ENCODE measurements around the gene HLA-DMA. TPM values are rescaled to one million over a fixed set of nuclear protein-coding genes. Genes with fewer than 3 reads are reported as not detected.
"Not testable (repeated sequence)": the region's sequence is repeated elsewhere in the genome, so short reads cannot be mapped to it uniquely, and the experiment has no call there.

The HLA-DMA gene
- polyA plus RNA-seq, 1 donor, result 25.4 TPM

GRCh38 chr6:32942555-32943123 lies 10.3 kb downstream of the HLA-DMA start:
- not testable (repeated sequence) for DNase-seq; H3K9me3 ChIP-seq (ENCODE audit: control insufficient read depth, low read depth, low read length)

GRCh38 chr6:32941214-32941768 lies 11.6 kb downstream of the HLA-DMA start:
- H3K27ac ChIP-seq (ENCODE audit: low read length), result peak overlapping the region; percentile 41
- DNase-seq, result no peak
- H3K4me1 ChIP-seq (ENCODE audit: control insufficient read depth, insufficient read depth, low read length), result no peaks in the 10 kb centered on the region
- H3K9me3 ChIP-seq (ENCODE audit: control insufficient read depth, low read depth, low read length), result no peaks in the 10 kb centered on the region
- no peak overlapping the region for H3K4me3 ChIP-seq (ENCODE audit: low read length)
- no CpG with 5 or more reads among the region's 7 CpGs for WGBS (ENCODE audit: insufficient coverage, low lambda C conversion rate)
- H3K27me3 ChIP-seq (ENCODE audit: control insufficient read depth, insufficient read depth, low read length), result peaks cover 23% of the 10 kb centered on the region
- no peaks in the 10 kb centered on the region for H3K36me3 ChIP-seq (ENCODE audit: control insufficient read depth, insufficient read depth, low read length)

More at GRCh38 chr6:32942555-32943123, 10.3 kb downstream of the HLA-DMA start:
- not testable (repeated sequence) for H3K4me3 ChIP-seq (ENCODE audit: low read length); H3K4me1 ChIP-seq (ENCODE audit: control insufficient read depth, insufficient read depth, low read length); H3K27ac ChIP-seq (ENCODE audit: low read length); H3K36me3 ChIP-seq (ENCODE audit: control insufficient read depth, insufficient read depth, low read length)
- H3K27me3 ChIP-seq (ENCODE audit: control insufficient read depth, insufficient read depth, low read length), result peaks cover 13% of the 10 kb centered on the region
- WGBS (ENCODE audit: insufficient coverage, low lambda C conversion rate), result 95% methylated on average over 8 of the region's 9 CpGs

GRCh38 chr6:32940656-32941213 lies 12.2 kb downstream of the HLA-DMA start, which contains the start of gene HLA-DMB:
Gene HLA-DMB (minus strand): TSS chr6:32941028. CDS start chr6:32940807, 221 bp downstream.
- Histone ChIP-seq H3K36me3 (ENCODE audit: control insufficient read depth, insufficient read depth, low read length) (no peaks in the 10 kb centered on the region), H3K27me3 (ENCODE audit: control insufficient read depth, insufficient read depth, low read length) (peaks cover 27% of the 10 kb centered on the region), H3K9me3 (ENCODE audit: control insufficient read depth, low read depth, low read length) (no peaks in the 10 kb centered on the region), H3K27ac (ENCODE audit: low read length) (peak within 1 kb of the TSS; percentile 41), H3K4me3 (ENCODE audit: low read length) (peak within 1 kb of the TSS; percentile 22), H3K4me1 (ENCODE audit: control insufficient read depth, insufficient read depth, low read length) (no peaks in the 10 kb centered on the region)
- WGBS (ENCODE audit: insufficient coverage, low lambda C conversion rate), result no CpG with 5 or more reads among the region's 9 CpGs
- DNase-seq, result peak; percentile 64

- DNase-seq, result no peak
- H3K27me3 ChIP-seq (ENCODE audit: control insufficient read depth, insufficient read depth, low read length), result peaks cover 37% of the 10 kb centered on the region
- 85% methylated on average over 2 of the region's 7 CpGs for WGBS (ENCODE audit: insufficient coverage, low lambda C conversion rate)
- no peak overlapping the region for H3K27ac ChIP-seq (ENCODE audit: low read length)
- no peaks in the 10 kb centered on the region for H3K9me3 ChIP-seq (ENCODE audit: control insufficient read depth, low read depth, low read length)
- H3K4me3 ChIP-seq (ENCODE audit: low read length), result no peak overlapping the region
- H3K36me3 ChIP-seq (ENCODE audit: control insufficient read depth, insufficient read depth, low read length), result no peaks in the 10 kb centered on the region
- no peaks in the 10 kb centered on the region for H3K4me1 ChIP-seq (ENCODE audit: control insufficient read depth, insufficient read depth, low read length)
These were observed 14.4 kb downstream of the HLA-DMA start for GRCh38 chr6:32938494-32938893.

GRCh38 chr6:32937230-32937633 lies 15.7 kb downstream of the HLA-DMA start:
- WGBS (ENCODE audit: insufficient coverage, low lambda C conversion rate), result 86% methylated on average over 3 of the region's 8 CpGs
- no peaks in the 10 kb centered on the region for H3K4me1 ChIP-seq (ENCODE audit: control insufficient read depth, insufficient read depth, low read length)

GRCh38 chr6:32936239-32937152 lies 16.4 kb downstream of the HLA-DMA start:
- no peaks in the 10 kb centered on the region for H3K9me3 ChIP-seq (ENCODE audit: control insufficient read depth, low read depth, low read length)
- peaks cover 37% of the 10 kb centered on the region for H3K27me3 ChIP-seq (ENCODE audit: control insufficient read depth, insufficient read depth, low read length)
- no peaks in the 10 kb centered on the region for H3K4me1 ChIP-seq (ENCODE audit: control insufficient read depth, insufficient read depth, low read length)
- WGBS (ENCODE audit: insufficient coverage, low lambda C conversion rate), result 96% methylated on average over 5 of the region's 12 CpGs
- DNase-seq, result no peak
- no peaks in the 10 kb centered on the region for H3K36me3 ChIP-seq (ENCODE audit: control insufficient read depth, insufficient read depth, low read length)
- H3K4me3 ChIP-seq (ENCODE audit: low read length), result no peak overlapping the region
- no peak overlapping the region for H3K27ac ChIP-seq (ENCODE audit: low read length)

More at GRCh38 chr6:32937230-32937633, 15.7 kb downstream of the HLA-DMA start:
- no peaks in the 10 kb centered on the region for H3K36me3 ChIP-seq (ENCODE audit: control insufficient read depth, insufficient read depth, low read length)
- H3K27me3 ChIP-seq (ENCODE audit: control insufficient read depth, insufficient read depth, low read length), result peaks cover 37% of the 10 kb centered on the region
- no peak for DNase-seq
- H3K27ac ChIP-seq (ENCODE audit: low read length), result no peak overlapping the region
- H3K9me3 ChIP-seq (ENCODE audit: control insufficient read depth, low read depth, low read length), result no peaks in the 10 kb centered on the region
- H3K4me3 ChIP-seq (ENCODE audit: low read length), result no peak overlapping the region

- Histone ChIP-seq H3K4me3 (ENCODE audit: low read length) (no peak overlapping the region), H3K36me3 (ENCODE audit: control insufficient read depth, insufficient read depth, low read length) (no peaks in the 10 kb centered on the region), H3K27ac (ENCODE audit: low read length) (no peak overlapping the region), H3K27me3 (ENCODE audit: control insufficient read depth, insufficient read depth, low read length) (peaks cover 37% of the 10 kb centered on the region), H3K4me1 (ENCODE audit: control insufficient read depth, insufficient read depth, low read length) (no peaks in the 10 kb centered on the region), H3K9me3 (ENCODE audit: control insufficient read depth, low read depth, low read length) (no peaks in the 10 kb centered on the region)
- WGBS (ENCODE audit: insufficient coverage, low lambda C conversion rate), result 100% methylated on average over 1 of the region's 4 CpGs
- no peak for DNase-seq
These were observed 17.2 kb downstream of the HLA-DMA start for GRCh38 chr6:32935551-32936238.

- WGBS (ENCODE audit: insufficient coverage, low lambda C conversion rate), result no CpG with 5 or more reads among the region's 3 CpGs
These were observed 19.2 kb downstream of the HLA-DMA start for GRCh38 chr6:32933661-32934085.

GRCh38 chr6:32932132-32932868 lies 20.6 kb downstream of the HLA-DMA start:
- no peak overlapping the region for H3K27ac ChIP-seq (ENCODE audit: low read length)
- 73% methylated on average over 4 of the region's 7 CpGs for WGBS (ENCODE audit: insufficient coverage, low lambda C conversion rate)
- H3K27me3 ChIP-seq (ENCODE audit: control insufficient read depth, insufficient read depth, low read length), result peaks cover 23% of the 10 kb centered on the region
- no peaks in the 10 kb centered on the region for H3K4me1 ChIP-seq (ENCODE audit: control insufficient read depth, insufficient read depth, low read length)
- no peaks in the 10 kb centered on the region for H3K9me3 ChIP-seq (ENCODE audit: control insufficient read depth, low read depth, low read length)
- H3K4me3 ChIP-seq (ENCODE audit: low read length), result no peak overlapping the region
- no peak for DNase-seq
- H3K36me3 ChIP-seq (ENCODE audit: control insufficient read depth, insufficient read depth, low read length), result no peaks in the 10 kb centered on the region

More at GRCh38 chr6:32933661-32934085, 19.2 kb downstream of the HLA-DMA start:
- no peak overlapping the region for H3K4me3 ChIP-seq (ENCODE audit: low read length)
- H3K27me3 ChIP-seq (ENCODE audit: control insufficient read depth, insufficient read depth, low read length), result peaks cover 32% of the 10 kb centered on the region
- no peaks in the 10 kb centered on the region for H3K36me3 ChIP-seq (ENCODE audit: control insufficient read depth, insufficient read depth, low read length)
- H3K27ac ChIP-seq (ENCODE audit: low read length), result no peak overlapping the region
- DNase-seq, result peak; percentile 40 to 56
- no peaks in the 10 kb centered on the region for H3K4me1 ChIP-seq (ENCODE audit: control insufficient read depth, insufficient read depth, low read length)
- H3K9me3 ChIP-seq (ENCODE audit: control insufficient read depth, low read depth, low read length), result no peaks in the 10 kb centered on the region

All from large intestine (tissue), 3 donors.